ENCODE measurements around the gene ATXN1. TPM values are rescaled to one million over a fixed set of nuclear protein-coding genes. Genes with fewer than 3 reads are reported as not detected.
A peak's percentile ranks its signal among the peaks of the same experiment; 100 is the strongest.

Gene ATXN1
- total and polyA plus RNA-seq, 3 donors from 2014 or later: 12.8 to 84.1 (median 64.3) TPM

GRCh38 chr6:16635810-16636602, 125.3 kb downstream of the ATXN1 start:
- WGBS, 2 donors: 55 to 57% methylated on average over 12 to 14 of the region's 14 CpGs
- H3K9me3 ChIP-seq: no peaks in the 10 kb centered on the region
- no peaks in the 10 kb centered on the region for H3K27me3 ChIP-seq
- peak; percentile 61 for DNase-seq
- peaks cover 22% of the 10 kb centered on the region for H3K4me1 ChIP-seq
- H3K36me3 ChIP-seq (ENCODE audit: low read depth, missing control alignments): no peaks in the 10 kb centered on the region
- TF ChIP-seq, protein P1, sequence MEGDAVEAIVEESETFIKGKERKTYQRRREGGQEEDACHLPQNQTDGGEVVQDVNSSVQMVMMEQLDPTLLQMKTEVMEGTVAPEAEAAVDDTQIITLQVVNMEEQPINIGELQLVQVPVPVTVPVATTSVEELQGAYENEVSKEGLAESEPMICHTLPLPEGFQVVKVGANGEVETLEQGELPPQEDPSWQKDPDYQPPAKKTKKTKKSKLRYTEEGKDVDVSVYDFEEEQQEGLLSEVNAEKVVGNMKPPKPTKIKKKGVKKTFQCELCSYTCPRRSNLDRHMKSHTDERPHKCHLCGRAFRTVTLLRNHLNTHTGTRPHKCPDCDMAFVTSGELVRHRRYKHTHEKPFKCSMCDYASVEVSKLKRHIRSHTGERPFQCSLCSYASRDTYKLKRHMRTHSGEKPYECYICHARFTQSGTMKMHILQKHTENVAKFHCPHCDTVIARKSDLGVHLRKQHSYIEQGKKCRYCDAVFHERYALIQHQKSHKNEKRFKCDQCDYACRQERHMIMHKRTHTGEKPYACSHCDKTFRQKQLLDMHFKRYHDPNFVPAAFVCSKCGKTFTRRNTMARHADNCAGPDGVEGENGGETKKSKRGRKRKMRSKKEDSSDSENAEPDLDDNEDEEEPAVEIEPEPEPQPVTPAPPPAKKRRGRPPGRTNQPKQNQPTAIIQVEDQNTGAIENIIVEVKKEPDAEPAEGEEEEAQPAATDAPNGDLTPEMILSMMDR (IDR thresholded peaks at IDR 0.05): no peak
- no peak for TF ChIP-seq POLR2A (IDR thresholded peaks at IDR 0.05)
- intact Hi-C loops (cut with DNase I; ENCODE audit: low total_unique reads): no loop called here
- H3K4me3 ChIP-seq: no peak overlapping the region
- H3K27ac ChIP-seq: no peak overlapping the region

GRCh38 chr6:16635291-16635809, 125.9 kb downstream of the ATXN1 start:
- Histone ChIP-seq H3K36me3 (ENCODE audit: low read depth, missing control alignments) (no peaks in the 10 kb centered on the region), H3K9me3 (no peaks in the 10 kb centered on the region), H3K27ac (no peak overlapping the region), H3K4me1 (peaks cover 22% of the 10 kb centered on the region), H3K4me3 (no peak overlapping the region), H3K27me3 (no peaks in the 10 kb centered on the region)
- intact Hi-C loops (cut with DNase I; ENCODE audit: low total_unique reads): no loop called here
- TF ChIP-seq, protein P1 (IDR thresholded peaks at IDR 0.05): no peak
- TF ChIP-seq POLR2A (IDR thresholded peaks at IDR 0.05): no peak
- 61 to 84% methylated on average over 4 of the region's 4 CpGs for WGBS, 2 donors
- no peak for DNase-seq

DNA sequence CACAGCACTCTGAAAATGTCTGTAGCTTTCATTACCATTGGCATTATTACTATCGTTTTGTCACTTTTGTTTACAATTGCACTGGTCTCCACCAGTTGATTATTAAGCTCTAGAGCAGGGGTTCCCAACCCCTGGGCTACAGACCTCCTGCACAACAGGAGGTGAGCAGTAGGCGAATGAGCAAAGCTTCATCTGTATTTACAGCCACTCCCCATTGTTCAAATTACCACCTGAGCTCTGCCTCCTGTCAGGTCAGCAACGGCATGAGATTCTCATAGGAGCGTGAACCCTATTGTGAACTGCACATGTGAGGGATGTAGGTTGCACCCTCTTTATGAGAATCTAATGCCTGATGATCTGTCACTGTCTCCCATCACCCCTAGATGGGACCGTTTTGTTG, 126.4 kb downstream of the ATXN1 start:
- H3K36me3 ChIP-seq (ENCODE audit: low read depth, missing control alignments): no peaks in the 10 kb centered on the region
- no peaks in the 10 kb centered on the region for H3K27me3 ChIP-seq
- intact Hi-C loops (cut with DNase I; ENCODE audit: low total_unique reads): no loop called here
- peaks cover 22% of the 10 kb centered on the region for H3K4me1 ChIP-seq
- H3K4me3 ChIP-seq: no peak overlapping the region
- H3K9me3 ChIP-seq: no peaks in the 10 kb centered on the region
- DNase-seq: no peak
- WGBS, 2 donors: 92 to 94% methylated on average over 5 of the region's 5 CpGs
- no peak overlapping the region for H3K27ac ChIP-seq
- TF ChIP-seq, protein P1 (IDR thresholded peaks at IDR 0.05): no peak
- TF ChIP-seq POLR2A (IDR thresholded peaks at IDR 0.05): no peak

- no peaks in the 10 kb centered on the region for H3K27me3 ChIP-seq
- H3K9me3 ChIP-seq: no peaks in the 10 kb centered on the region
- H3K4me3 ChIP-seq: no peak overlapping the region
- TF ChIP-seq, protein P1 (IDR thresholded peaks at IDR 0.05): no peak
- TF ChIP-seq POLR2A (IDR thresholded peaks at IDR 0.05): no peak
- H3K36me3 ChIP-seq (ENCODE audit: low read depth, missing control alignments): no peaks in the 10 kb centered on the region
- H3K4me1 ChIP-seq: peaks cover 22% of the 10 kb centered on the region
- no peak for DNase-seq
- intact Hi-C loops (cut with DNase I; ENCODE audit: low total_unique reads): no loop called here
- 75% methylated on average over 1 of the region's 1 CpG for WGBS, 2 donors
- H3K27ac ChIP-seq: no peak overlapping the region
These were observed 127.3 kb downstream of the ATXN1 start for GRCh38 chr6:16633961-16634360.

All from testis (tissue), 3 donors.